IMR-90 (cell line): ENCODE results near the gene SPATC1L.

Source experiments
- CEBPB ChIP-seq: IDR thresholded peaks from 2 replicates; pipeline ENCODE4 v1.6.1; 2012; ENCODE audit warnings: low read depth, low read length, improper control_type of control experiment
- CHD1 ChIP-seq: IDR thresholded peaks from 2 replicates; pipeline ENCODE4 v1.6.1; 2012; ENCODE audit warnings: low read depth, low read length, improper control_type of control experiment
- CTCF ChIP-seq: conservative IDR thresholded peaks from 2 replicates; pipeline ENCODE4 v1.5.1; 2012; ENCODE audit warnings: mild to moderate bottlenecking, low read depth, low read length, improper control_type of control experiment
- FOS ChIP-seq: fragments of 150-350 bp; IDR thresholded peaks from 2 replicates; pipeline ENCODE4 v1.6.1; 2016; ENCODE audit warnings: low read depth, low read length
- MXI1 ChIP-seq: IDR thresholded peaks from 2 replicates; pipeline ENCODE4 v1.6.1; 2012; ENCODE audit warnings: low read depth, mild to moderate bottlenecking, low read length, moderate library complexity, borderline replicate concordance
- NFE2L2 ChIP-seq: fragments of 150-350 bp; IDR thresholded peaks from 2 replicates; pipeline ENCODE4 v1.6.1; 2016; ENCODE audit warnings: low read depth, mild to moderate bottlenecking, low read length
- POLR2A ChIP-seq: IDR thresholded peaks from 2 replicates; pipeline ENCODE4 v1.6.1; 2012; ENCODE audit warnings: mild to moderate bottlenecking, low read depth, low read length
- RAD21 ChIP-seq: IDR thresholded peaks from 2 replicates; pipeline ENCODE4 v1.6.1; 2012; ENCODE audit warnings: low read length, improper control_type of control experiment
- RCOR1 ChIP-seq: IDR thresholded peaks from 2 replicates; pipeline ENCODE4 v1.6.1; 2012; ENCODE audit warnings: mild to moderate bottlenecking, low read length, improper control_type of control experiment; ENCODE audit not compliant: insufficient replicate concordance
- RFX5 ChIP-seq: IDR thresholded peaks from 2 replicates; pipeline ENCODE4 v1.8.0; 2012; ENCODE audit warnings: low read depth, mild to moderate bottlenecking, low read length, moderate library complexity
- SMC3 ChIP-seq: fragments of 150-350 bp; IDR thresholded peaks from 2 replicates; pipeline ENCODE4 v1.6.1; 2016; ENCODE audit warnings: low read depth, mild to moderate bottlenecking, antibody characterized with exemption, low read length, moderate library complexity
- USF2 ChIP-seq: fragments of 150-350 bp; IDR thresholded peaks from 2 replicates; pipeline ENCODE4 v1.6.1; 2017; ENCODE audit warnings: mild to moderate bottlenecking, antibody characterized with exemption, low read length, low read depth
- TF ChIP-seq, protein P1 (sequence below): fragments of 150-350 bp; IDR thresholded peaks from 2 replicates; pipeline ENCODE4 v1.6.1; 2016; ENCODE audit warnings: low read depth, mild to moderate bottlenecking, low read length, moderate library complexity, borderline replicate concordance

DNA sequence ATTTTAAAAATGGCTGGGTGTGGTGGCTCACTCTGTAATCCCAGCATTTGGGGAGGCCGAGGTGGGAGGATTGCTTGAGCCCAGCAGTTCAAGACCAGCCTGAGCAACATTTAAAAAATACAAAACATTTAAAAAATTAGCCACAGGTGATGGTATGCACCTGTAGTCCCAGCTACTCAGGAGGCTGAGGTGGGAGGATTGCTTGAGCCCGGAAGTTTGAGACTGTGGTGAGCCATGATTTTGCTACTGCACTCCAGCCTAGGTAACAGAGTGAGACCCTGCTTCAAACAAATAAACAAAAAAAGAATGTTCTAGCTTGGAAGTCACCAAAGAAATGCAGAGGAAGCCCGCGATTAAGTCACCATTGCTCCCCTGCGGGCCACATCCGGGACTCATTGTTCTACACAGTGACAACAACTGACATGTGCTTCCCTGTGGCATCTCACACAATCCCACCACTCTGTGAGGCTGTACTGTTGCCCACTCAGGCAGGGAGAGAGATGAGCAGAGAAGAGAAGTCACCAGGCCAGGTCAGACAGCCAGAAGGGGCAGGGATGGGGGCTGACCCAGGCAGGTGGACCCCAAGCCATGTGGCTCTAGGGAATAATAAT is 18.4 kb upstream of the SPATC1L start:
- no peak for TF ChIP-seq POLR2A
- no peak for TF ChIP-seq CTCF
- TF ChIP-seq RAD21 = no peak
- no peak for TF ChIP-seq FOS
- no peak for TF ChIP-seq MXI1
- TF ChIP-seq, protein P1, sequence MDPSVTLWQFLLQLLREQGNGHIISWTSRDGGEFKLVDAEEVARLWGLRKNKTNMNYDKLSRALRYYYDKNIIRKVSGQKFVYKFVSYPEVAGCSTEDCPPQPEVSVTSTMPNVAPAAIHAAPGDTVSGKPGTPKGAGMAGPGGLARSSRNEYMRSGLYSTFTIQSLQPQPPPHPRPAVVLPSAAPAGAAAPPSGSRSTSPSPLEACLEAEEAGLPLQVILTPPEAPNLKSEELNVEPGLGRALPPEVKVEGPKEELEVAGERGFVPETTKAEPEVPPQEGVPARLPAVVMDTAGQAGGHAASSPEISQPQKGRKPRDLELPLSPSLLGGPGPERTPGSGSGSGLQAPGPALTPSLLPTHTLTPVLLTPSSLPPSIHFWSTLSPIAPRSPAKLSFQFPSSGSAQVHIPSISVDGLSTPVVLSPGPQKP = no peak
- no peak for TF ChIP-seq USF2
- TF ChIP-seq RCOR1 = no peak
- TF ChIP-seq RFX5 = no peak
- no peak for TF ChIP-seq CHD1
- no peak for TF ChIP-seq SMC3
- no peak for TF ChIP-seq NFE2L2
- no peak for TF ChIP-seq CEBPB
